Measurements from ENCODE around the gene LGI4. TPM values are rescaled to one million over a fixed set of nuclear protein-coding genes. Genes with fewer than 3 reads are reported as not detected.

Gene LGI4
- total RNA-seq = 0.68 and 1.4 TPM in 2 replicates
- polyA plus RNA-seq (2012) = 0.88 TPM

GRCh38 chr19:35134601-35135242 lies at the start of gene LGI4:
TSS of gene LGI4 (minus strand) at chr19:35135059. CDS start at chr19:35134680, 379 bp downstream.
- DNase-seq (ENCODE audit: low read depth) = no peak

DNA sequence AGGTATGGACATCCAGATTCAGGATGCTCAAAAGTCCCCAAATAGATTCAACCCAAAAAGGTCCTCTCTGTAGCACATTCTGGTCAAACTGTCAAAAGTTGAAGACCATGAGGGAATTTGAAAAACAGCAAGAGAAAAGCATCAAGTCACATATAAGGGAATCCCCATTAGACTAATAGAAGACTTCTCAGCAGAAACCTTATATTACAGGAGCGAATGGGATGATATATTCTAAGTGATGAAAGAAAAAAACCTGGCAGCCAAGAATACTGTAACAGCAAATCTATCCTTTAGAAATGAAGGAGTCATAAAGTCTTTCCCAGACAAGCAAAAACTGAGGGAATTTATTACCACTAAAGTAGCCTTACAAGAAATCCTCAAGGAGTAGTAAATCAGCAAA lies 49.4 kb upstream of the LGI4 start:
- DNase-seq (ENCODE audit: low read depth) = no peak

DNA sequence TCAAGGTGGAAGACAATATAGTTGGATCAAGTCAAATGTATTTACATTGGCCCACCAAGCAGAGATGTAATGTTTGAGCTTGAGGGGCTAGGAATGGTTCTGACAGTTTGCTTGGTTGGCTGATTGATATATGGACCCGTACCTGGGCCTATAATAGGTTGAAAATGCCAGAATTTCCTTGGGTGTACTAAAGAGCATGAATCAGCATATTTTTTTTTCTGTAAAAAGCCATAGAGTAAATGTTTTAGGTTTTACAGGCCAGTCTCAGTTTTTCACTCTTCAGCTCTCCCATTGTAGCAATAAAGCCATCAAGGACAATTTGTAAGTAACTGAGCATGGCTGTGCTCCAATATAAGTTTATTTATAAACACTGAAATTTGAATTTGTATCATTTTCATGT lies 46.5 kb upstream of the LGI4 start:
- no peak for DNase-seq (ENCODE audit: low read depth)

GRCh38 chr19:35179830-35180229 lies 45.0 kb upstream of the LGI4 start:
- DNase-seq (ENCODE audit: low read depth) = no peak

- DNase-seq (ENCODE audit: low read depth) = no peak
These were observed 43.8 kb upstream of the LGI4 start for GRCh38 chr19:35178701-35179100.

DNA sequence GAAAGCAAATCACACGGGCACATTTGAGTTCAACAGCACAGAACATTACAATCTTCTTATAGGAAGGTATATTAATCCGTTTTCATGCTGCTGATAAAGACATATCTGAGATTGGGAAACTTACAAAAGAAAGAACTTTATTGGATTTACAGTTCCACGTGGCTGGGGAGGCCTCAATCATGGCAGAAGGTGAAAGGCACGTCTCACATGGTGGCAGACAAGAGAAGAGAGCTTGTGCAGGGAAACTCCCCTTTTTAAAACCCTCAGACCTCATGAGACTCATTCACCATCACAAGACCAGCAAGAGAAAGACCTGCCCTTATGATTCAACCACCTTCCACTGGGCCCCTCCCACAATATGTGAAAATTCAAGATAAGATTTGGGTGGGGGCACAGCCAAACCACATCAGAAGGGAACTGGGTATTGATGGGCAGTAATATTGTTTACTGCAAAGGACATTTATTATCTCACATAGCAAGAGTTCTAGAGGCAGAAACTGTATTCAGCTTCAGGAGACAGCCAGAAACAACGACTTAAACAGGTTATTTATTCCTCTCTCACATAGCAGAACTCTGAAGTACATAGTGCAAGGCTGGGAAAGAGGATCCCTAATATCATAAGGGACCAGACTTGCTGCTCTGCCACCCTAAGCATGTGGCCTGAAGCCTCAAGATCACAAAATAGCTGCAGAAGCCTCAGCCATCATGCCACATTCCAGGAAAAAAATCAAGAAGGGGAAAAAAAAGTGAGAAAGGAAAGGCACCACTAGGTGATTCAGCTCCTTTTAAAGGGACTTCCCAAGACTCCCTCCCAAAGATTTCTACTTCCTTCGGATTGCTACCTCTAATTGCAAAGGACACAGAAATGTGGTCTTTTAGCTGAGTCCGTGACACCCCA lies 42.8 kb upstream of the LGI4 start:
- DNase-seq (ENCODE audit: low read depth) = no peak

DNA sequence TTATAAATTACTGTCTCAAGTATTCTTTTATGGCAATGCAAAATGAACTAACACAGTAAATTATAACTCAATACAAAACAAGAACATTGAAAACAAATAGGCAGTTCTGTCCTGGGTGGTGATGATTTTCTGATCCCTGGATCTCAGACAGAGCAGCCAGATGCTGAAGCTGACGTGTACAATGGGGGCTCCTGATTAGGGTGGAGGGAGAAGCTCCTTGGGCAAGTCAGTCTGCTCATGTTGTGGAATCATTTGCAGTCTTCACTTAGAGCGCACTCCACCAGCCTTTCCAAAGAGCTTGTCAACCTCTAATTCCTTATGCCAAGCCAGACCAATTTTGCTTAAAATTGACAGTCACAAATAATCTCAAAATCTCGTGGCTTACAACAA lies 41.3 kb upstream of the LGI4 start:
- no peak for DNase-seq (ENCODE audit: low read depth)

DNA sequence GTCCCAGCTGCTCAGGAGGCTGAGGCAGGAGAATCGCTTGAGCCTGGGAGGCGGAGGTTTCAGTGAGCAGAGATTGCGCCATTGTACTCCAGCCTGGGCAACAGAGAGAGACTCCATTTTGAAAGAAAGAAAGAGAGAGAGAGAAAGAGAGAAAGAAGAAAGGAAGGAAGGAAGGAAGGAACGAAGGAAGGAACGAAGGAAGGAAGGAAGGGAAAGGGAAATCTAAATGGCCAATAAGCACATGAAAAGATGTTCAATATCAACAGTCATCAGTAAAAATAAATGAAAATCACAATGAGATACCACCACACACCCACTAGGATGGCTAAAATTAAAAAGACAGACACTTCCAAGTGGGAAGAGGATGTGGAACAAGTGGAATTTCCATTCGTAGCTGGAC lies 39.4 kb upstream of the LGI4 start:
- DNase-seq (ENCODE audit: low read depth) = no peak

GRCh38 chr19:35171730-35172129 lies 36.9 kb upstream of the LGI4 start:
- no peak for DNase-seq (ENCODE audit: low read depth)

DNA sequence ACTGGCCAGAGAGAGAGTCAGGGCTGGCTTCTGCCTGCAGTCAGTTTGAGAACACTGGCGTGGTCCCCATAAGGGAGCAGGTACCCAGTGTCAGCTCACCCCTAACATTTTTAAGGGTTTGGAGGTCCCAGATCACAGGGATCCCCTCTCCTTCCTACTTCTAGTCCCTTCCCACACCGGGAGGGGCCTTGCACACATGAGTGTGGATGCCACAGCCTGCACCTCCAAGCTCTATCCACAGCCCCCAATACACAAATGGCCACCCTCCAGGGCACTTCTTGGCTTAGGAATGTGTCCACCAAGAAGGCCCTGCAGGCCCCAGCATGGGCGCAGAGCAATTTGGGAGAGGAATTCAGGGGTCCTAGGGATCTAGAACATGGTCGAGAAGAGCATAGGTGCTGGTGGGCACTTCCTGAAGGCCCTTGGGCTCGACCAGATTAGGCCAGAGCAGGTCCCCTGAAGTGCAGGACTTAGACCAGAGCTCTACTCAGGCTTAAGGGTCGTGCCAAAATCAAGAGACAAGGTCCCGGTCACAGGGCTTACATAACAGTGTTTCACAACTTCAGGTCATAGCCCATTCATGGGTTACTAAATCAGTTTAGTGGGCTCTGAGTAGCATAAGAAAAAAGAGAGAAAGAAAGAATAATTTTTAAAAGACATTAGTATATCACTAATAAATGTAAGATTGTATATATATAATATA lies 35.7 kb upstream of the LGI4 start:
- DNase-seq (ENCODE audit: low read depth) = no peak

DNA sequence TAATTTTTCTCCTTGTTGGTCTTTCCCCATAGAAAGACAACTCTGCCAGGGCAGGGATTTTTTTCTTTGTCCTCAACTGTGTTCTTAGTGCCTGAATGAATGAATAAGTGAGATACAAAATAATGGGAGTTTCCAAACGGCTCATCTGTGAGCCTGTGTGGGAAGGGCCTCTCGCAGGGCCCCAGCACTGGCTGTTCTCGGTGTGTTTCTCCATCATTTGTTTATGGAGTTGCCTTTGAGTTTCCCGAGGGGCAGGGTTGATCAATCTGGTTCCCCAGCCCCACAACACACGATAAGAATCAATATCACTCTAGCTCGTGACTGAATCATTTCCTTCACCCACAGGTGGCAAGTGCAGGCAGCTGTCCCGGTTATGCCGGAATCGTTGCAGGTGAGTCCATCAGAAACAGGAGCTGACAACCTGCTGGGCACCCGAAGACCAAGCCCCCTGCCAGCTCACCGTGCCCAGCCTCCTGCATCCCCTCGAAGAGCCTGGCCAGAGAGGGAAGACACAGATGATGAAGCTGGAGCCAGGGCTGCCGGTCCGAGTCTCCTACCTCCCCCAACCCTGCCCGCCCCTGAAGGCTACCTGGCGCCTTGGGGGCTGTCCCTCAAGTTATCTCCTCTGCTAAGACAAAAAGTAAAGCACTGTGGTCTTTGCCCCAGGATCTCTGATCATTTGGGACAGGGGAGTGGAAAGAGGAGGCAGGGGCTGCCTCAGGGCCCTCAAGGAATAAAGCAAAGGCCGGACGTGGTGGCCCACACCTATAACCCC lies 34.5 kb upstream of the LGI4 start:
- DNase-seq (ENCODE audit: low read depth) = no peak

GRCh38 chr19:35168196-35168595 lies 33.3 kb upstream of the LGI4 start:
- no peak for DNase-seq (ENCODE audit: low read depth)

DNA sequence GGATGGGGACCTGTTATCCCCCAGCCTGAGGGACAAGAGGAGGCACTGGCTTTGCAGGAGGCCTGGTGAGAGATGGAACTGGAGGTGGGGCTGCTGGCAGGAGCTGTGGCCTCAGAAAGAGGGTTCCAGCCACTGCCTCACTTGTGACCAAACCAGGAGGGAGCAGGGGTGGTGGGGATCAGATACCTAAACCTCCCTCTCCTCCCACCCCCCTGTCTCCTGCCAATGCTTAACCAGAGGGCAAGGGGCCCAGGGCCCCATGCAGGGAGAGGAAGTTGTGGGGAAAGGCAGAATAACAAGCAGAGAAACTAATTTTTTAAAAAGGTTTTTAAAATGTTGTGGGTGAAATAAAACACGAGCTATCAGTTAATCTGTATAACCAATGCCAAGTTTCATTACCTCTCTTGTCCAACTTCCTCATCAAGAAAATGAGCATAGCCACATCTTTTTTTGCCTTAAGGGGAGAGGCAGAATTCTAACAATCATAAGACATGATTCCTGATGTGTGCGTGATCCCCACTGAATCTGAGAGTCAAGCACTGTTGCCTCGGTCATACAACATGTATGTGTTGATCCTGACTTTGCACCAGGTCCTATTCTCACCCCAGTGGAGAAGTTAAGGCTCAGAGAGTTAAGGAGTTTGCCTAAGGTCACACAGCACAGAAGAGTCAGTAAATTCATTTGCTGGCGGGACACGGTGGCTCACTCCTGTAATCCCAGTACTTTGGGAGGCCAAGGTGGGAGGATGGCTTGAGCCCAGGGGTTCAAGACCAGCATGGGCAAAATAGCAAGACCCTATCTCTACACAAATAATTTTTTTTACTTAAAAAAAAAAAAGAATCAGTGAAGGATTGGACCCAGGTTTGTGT lies 32.6 kb upstream of the LGI4 start:
- DNase-seq (ENCODE audit: low read depth) = no peak

DNA sequence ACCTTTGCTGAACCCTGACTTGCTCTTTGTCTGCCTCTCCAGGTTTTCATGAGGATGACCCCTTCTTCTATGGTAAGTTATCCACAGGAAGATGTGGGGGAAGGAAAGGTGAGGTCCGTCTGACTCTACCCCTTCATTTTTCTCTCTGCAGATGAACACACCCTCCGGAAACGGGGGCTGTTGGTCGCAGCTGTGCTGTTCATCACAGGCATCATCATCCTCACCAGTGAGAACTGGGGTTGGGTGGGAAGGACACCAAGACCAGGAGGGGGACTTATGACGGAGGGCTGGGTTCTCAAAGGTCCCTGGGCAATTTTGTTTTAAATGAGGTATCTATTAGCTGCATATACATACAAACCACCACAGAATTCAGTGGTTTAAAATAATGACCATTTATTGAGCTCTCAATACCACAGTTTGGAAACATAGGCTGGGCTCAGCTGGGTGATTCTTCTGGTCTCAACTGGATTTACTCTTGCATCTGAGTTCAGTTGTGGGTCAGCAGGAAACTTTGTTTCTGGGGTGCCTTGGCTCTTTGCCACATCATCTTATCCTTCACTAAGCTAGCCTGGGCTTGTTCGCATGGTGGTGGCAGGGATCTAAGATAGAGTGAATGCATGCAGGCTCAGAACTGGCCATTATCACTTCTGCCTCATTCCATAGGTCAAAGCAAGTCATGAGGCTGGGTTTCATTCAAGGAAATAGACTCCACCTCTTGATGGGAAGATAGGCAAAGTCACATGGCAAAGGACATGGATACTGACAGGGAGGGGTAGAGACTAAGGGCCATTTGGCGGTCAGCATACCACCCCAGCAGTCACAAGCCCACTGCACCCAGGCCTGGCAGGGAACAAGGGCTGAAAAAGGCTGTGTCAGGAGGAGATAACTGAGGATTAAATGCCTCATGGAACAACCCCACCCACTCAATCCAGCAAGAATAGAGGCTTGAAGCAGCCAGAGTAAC lies 31.5 kb upstream of the LGI4 start:
- no peak for DNase-seq (ENCODE audit: low read depth)

DNA sequence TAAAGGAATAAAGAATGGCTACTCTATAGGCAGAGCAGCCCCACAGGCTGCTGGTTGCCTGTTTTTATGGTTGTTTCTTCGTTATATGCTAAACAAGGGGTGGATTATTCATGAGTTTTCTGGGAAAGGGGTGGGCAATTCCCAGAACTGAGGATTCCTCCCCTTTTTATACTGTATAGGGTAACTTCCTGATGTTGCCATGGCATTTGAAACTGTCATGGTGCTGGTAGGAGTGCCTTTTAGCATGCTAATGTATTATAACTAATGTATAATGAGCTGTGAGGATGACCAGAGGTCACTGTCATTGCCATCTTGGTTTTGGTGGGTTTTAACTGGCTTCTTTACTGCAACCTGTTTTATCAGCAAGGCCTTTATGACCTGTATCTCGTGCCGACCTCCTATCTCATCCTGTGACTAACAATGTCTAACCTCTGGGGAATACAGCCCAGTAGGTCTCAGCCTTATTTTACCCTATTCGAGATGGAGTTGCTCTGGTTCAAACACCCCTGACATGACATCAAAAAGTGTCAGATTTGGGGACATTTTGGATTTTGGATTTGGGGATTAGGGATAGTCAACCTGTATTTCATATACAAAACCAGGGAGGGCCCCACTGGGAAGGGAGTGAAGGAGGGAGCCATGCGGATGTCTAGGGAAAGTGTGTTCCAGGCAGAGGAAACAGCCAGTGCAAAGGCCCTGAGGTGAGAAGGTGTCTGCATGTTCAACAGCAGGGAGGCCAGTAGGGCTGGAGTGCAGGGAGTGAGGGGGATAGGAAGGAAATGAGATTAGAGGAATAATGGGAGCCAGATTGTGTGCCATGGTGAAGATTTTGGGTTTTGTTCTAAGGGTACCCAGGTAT lies 30.6 kb upstream of the LGI4 start:
- DNase-seq (ENCODE audit: low read depth) = no peak

- DNase-seq (ENCODE audit: low read depth) = no peak
These were observed 29.6 kb upstream of the LGI4 start for GRCh38 chr19:35164418-35164817.

DNA sequence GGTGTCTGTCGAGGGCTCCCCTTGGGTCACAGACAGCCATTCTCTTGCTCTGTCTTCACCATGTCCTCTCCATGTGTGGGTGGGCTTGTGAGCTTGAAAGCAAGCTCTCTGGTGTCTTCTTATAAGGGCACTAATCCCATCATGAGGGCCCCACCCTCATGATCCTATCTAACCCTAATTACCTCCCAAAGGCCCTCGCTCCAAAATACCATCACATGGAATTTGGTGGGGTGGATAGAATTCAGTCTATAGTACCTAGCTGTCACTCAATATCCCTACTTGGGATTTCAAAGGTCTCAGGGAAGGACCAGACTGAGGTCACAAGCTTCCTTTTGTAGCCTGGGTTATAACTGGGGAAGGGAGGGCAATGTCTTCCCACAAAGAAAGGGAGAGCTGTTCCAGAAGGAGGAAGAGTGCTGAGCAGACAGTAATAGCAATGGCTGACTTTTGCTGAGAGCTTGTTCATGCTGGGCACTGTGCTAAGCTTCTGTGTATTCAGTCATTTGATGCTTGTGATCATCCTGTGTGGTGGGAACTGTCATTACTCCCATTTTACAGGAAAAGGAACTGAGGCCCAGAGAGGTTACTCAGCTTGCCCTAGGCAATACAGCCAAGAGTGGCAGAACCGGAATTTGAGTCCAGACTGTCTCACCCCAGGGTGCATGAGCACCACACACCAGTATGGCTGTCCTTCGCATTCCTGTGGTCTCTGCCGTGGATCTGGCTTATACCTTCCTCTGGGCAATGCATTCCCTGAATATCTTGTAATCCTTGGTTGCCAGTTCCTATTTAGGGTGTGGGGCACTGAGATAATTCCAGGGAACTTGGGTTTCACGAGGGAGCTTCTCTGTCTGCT lies 27.8 kb upstream of the LGI4 start:
- peak; percentile 17 for DNase-seq (ENCODE audit: low read depth)

Measured in myocyte (in vitro differentiated cells).